Pancreas (tissue), 10 donors: ENCODE data around the gene FAAP100. TPM values are rescaled to one million over a fixed set of nuclear protein-coding genes. Genes with fewer than 3 reads are reported as not detected.

Experiments used
- ATAC-seq, 4 donors: fragments of 200-7000 bp; cut with Tn5 transposase; one replicate each; pipeline versions ENCODE4 v1.8.0 to v1.9.1; 2020; ENCODE audit warnings: mild to moderate bottlenecking in 4 of 4, moderate library complexity in 4 of 4
- DNase-seq, 6 donors: peaks; one replicate each; pipeline ENCODE4 v3.0.0-alpha.2; 2020
- FAIRE-seq: peaks from 2 replicates; lab custom pipeline; 2012; peaks lifted over from hg19 to GRCh38; lab: Jason Lieb, UNC
- H3K27ac ChIP-seq, 4 donors: fragments of 200-600 bp; sonication (generic); 1 replicate in 3 of 4; 2 replicates in 1 of 4; pipeline versions ENCODE4 v1.5.0 to v1.8.0; 2020
- H3K27me3 ChIP-seq, 4 donors: fragments of 200-600 bp; one replicate each; pipeline ENCODE4 v1.8.0; 2021
- H3K36me3 ChIP-seq, 3 donors: fragments of 200-600 bp; sonication (generic) in 1 of 3; one replicate each; pipeline versions ENCODE4 v1.5.0 to v1.8.0; 2020 to 2021
- H3K4me1 ChIP-seq, 3 donors: fragments of 200-600 bp; one replicate each; pipeline ENCODE4 v1.8.0; 2021
- H3K4me3 ChIP-seq, 4 donors: fragments of 200-600 bp; sonication (generic) in 2 of 4; one replicate each; pipeline versions ENCODE4 v1.5.0 to v1.8.0; 2020 to 2021
- H3K9me3 ChIP-seq, 4 donors: fragments of 200-600 bp; one replicate each; pipeline ENCODE4 v1.8.0; 2021
- CTCF ChIP-seq, 4 donors: fragments of 200-600 bp; sonication (generic) in 3 of 4; IDR thresholded peaks; one replicate each; pipeline versions ENCODE4 v1.5.0 to v1.8.0; 2021; ENCODE audit warnings: antibody characterized with exemption in 4 of 4
- WGBS, 2 donors: extraction: QIAGEN DNeasy Blood & Tissue Kit; methylation state at CpG; one replicate each; pipeline ENCODE4 v1.1.7; 2013; 5-methylcytosine and 5-hydroxymethylcytosine counted together
- intact Hi-C, 3 donors: fragments of 100-400 bp; cut with DNase I; formaldehyde crosslinking; loops; one replicate each; pipeline versions ENCODE4 v1.11.1 to v1.14.2; 2022
- polyA plus RNA-seq, 2 donors: library from polyadenylated mRNA; stranded (reverse); fragments of 200-250 nt; gene quantifications; one replicate each; pipeline ENCODE4 v1.2.3, GENCODE V29; 2013
- total RNA-seq, 6 donors: library from RNA; stranded (reverse); fragmentation: NEBNext Ultra II Directional in 4 of 6; extraction: Animal tissue kit (Norgen Biotek cat#: 25700) in 4 of 6; gene quantifications; one replicate each; pipeline versions ENCODE4 v1.2.1 to v1.2.4, GENCODE V29; 2021 to 2023
- donor health status: healthy with polysubstance abuse.
- donor health status: DM: no; HTN: no; CAD: no; lungs with moderate emphysema.
- donor health status: DM: no; HTN: no; CAD: no.
- donor health status: control.
- donor health status: control.
- donor health status: Bipolar disorder and iron deficiency.
- donor health status: DM: yes; HTN: yes; CAD: no.
- donor health status: DM: no; HTN: no; CAD: no.
- donor health status: DM: no; HTN: no; CAD: no.
- donor health status: DM: yes; HTN: yes; CAD: no.

Gene FAAP100
- total and polyA plus RNA-seq, 8 donors: 9.4 to 66.0 (median 14.8) TPM

GRCh38 chr17:81583589-81584342, 31.6 kb upstream of the FAAP100 start:
- H3K27ac ChIP-seq: no peak overlapping the region
- FAIRE-seq (no peak), ATAC-seq (no peak), DNase-seq (no peak)
- no peaks in the 10 kb centered on the region for H3K9me3 ChIP-seq
- WGBS, 2 donors: 87 to 89% methylated on average over 6 of the region's 6 CpGs
- H3K27me3 ChIP-seq: no peaks in the 10 kb centered on the region
- no peaks in the 10 kb centered on the region for H3K4me1 ChIP-seq
- H3K4me3 ChIP-seq: no peak overlapping the region
- H3K36me3 ChIP-seq: peaks cover 0 to 27% (median 17%) of the 10 kb centered on the region in 3 donors
- intact Hi-C loops: no loop called here
- no peak for TF ChIP-seq CTCF (IDR thresholded peaks at IDR 0.05)

GRCh38 chr17:81582749-81583148, 30.6 kb upstream of the FAAP100 start:
- Histone ChIP-seq H3K27ac (no peak overlapping the region), H3K4me1 (no peaks in the 10 kb centered on the region), H3K4me3 (no peak overlapping the region), H3K9me3 (no peaks in the 10 kb centered on the region), H3K36me3 (peaks cover 0 to 17% (median 7%) of the 10 kb centered on the region in 3 donors), H3K27me3 (no peaks in the 10 kb centered on the region)
- DNase-seq (no peak), ATAC-seq (no peak), FAIRE-seq (no peak)
- TF ChIP-seq CTCF (IDR thresholded peaks at IDR 0.05): no peak
- intact Hi-C loops: no loop called here
- WGBS, 2 donors: 90 to 96% methylated on average over 12 of the region's 12 CpGs

GRCh38 chr17:81582341-81582740, 30.2 kb upstream of the FAAP100 start:
- H3K36me3 ChIP-seq: peaks cover 0 to 16% (median 6%) of the 10 kb centered on the region in 3 donors
- WGBS, 2 donors: 93 to 94% methylated on average over 5 of the region's 5 CpGs
- H3K4me3 ChIP-seq: no peak overlapping the region
- FAIRE-seq (no peak), ATAC-seq (no peak), DNase-seq (no peak)
- H3K4me1 ChIP-seq: no peaks in the 10 kb centered on the region
- H3K9me3 ChIP-seq: no peaks in the 10 kb centered on the region
- intact Hi-C loops: no loop called here
- no peak overlapping the region for H3K27ac ChIP-seq
- no peak for TF ChIP-seq CTCF (IDR thresholded peaks at IDR 0.05)
- H3K27me3 ChIP-seq: no peaks in the 10 kb centered on the region

- no peaks in the 10 kb centered on the region for H3K27me3 ChIP-seq
- peaks cover 0 to 16% (median 6%) of the 10 kb centered on the region in 3 donors for H3K36me3 ChIP-seq
- FAIRE-seq (no peak), DNase-seq (peak in 1 of 6 donors; percentile 9), ATAC-seq (no peak)
- TF ChIP-seq CTCF (IDR thresholded peaks at IDR 0.05): no peak
- peaks cover 0 to 4% (median 2%) of the 10 kb centered on the region in 3 donors for H3K4me1 ChIP-seq
- intact Hi-C loops: no loop called here
- no peak overlapping the region for H3K27ac ChIP-seq
- 90% methylated on average over 8 of the region's 8 CpGs for whole genome bisulfite sequencing, 2 donors
- no peaks in the 10 kb centered on the region for H3K9me3 ChIP-seq
- H3K4me3 ChIP-seq: no peak overlapping the region
These were observed 29.6 kb upstream of the FAAP100 start for GRCh38 chr17:81581758-81582157.

GRCh38 chr17:81580481-81580880, 28.3 kb upstream of the FAAP100 start:
- intact Hi-C loops: no loop called here
- H3K4me3 ChIP-seq: no peak overlapping the region
- DNase-seq (no peak), FAIRE-seq (no peak), ATAC-seq (no peak)
- H3K27me3 ChIP-seq: no peaks in the 10 kb centered on the region
- H3K4me1 ChIP-seq: peaks cover 0 to 13% (median 7%) of the 10 kb centered on the region in 3 donors
- WGBS, 2 donors: 93 to 95% methylated on average over 6 of the region's 6 CpGs
- H3K27ac ChIP-seq: no peak overlapping the region
- peaks cover 0 to 16% (median 6%) of the 10 kb centered on the region in 3 donors for H3K36me3 ChIP-seq
- no peak for TF ChIP-seq CTCF (IDR thresholded peaks at IDR 0.05)
- H3K9me3 ChIP-seq: no peaks in the 10 kb centered on the region
